ENCODE results near the gene TSPAN13.

Gene TSPAN13

GRCh38 chr7:16778476-16778875, 24.9 kb downstream of the TSPAN13 start:
- in situ Hi-C loops (cut with HindIII; ENCODE audit: low pct_ligation_motif_present, low sequenced_read_pairs) = no loop called here
- no peaks in the 10 kb centered on the region for H3K27me3 ChIP-seq (replicated peaks)
- TF ChIP-seq CTCF (IDR thresholded peaks at IDR 0.05; ENCODE audit: low read depth, low read length, missing control alignments) = no peak
- H3K27ac ChIP-seq = no peak overlapping the region
- no peaks in the 10 kb centered on the region for H3K36me3 ChIP-seq (replicated peaks)
- DNase-seq = no peak
- no peak overlapping the region for H3K4me3 ChIP-seq (ENCODE audit: low read depth, low read length)

- DNase-seq = no peak
- no peak overlapping the region for H3K27ac ChIP-seq
- in situ Hi-C loops (cut with HindIII; ENCODE audit: low pct_ligation_motif_present, low sequenced_read_pairs) = no loop called here
- no peaks in the 10 kb centered on the region for H3K36me3 ChIP-seq (replicated peaks)
- no peak overlapping the region for H3K4me3 ChIP-seq (ENCODE audit: low read depth, low read length)
- no peaks in the 10 kb centered on the region for H3K27me3 ChIP-seq (replicated peaks)
- TF ChIP-seq CTCF (IDR thresholded peaks at IDR 0.05; ENCODE audit: low read depth, low read length, missing control alignments) = no peak
These were observed 25.5 kb downstream of the TSPAN13 start for GRCh38 chr7:16779051-16779450.

DNA sequence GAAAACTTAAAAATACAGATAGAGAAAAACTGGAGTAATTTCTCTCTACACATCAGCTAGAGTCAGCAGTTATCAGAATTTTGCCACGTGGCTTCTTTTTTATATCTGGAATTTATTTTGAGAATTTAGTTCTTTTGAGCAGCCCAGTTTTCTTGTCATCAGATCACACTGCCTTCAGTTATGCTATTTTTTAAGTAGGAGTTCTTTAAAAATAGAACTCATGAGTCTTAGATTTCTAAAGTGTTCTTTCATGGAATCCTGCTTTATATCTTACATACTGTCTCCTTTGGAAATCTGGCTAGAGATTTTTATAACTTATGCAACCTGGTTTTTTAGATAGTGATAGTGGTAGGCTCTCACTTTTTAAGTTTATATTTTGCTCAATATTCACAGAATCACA, 27.0 kb downstream of the TSPAN13 start:
- TF ChIP-seq CTCF (IDR thresholded peaks at IDR 0.05; ENCODE audit: low read depth, low read length, missing control alignments) = no peak
- in situ Hi-C loops (cut with HindIII; ENCODE audit: low pct_ligation_motif_present, low sequenced_read_pairs) = no loop called here
- H3K27ac ChIP-seq = no peak overlapping the region
- no peak overlapping the region for H3K4me3 ChIP-seq (ENCODE audit: low read depth, low read length)
- no peaks in the 10 kb centered on the region for H3K27me3 ChIP-seq (replicated peaks)
- no peak for DNase-seq
- no peaks in the 10 kb centered on the region for H3K36me3 ChIP-seq (replicated peaks)

GRCh38 chr7:16785321-16785720, 31.8 kb downstream of the TSPAN13 start:
- no peak for DNase-seq
- in situ Hi-C loops (cut with HindIII; ENCODE audit: low pct_ligation_motif_present, low sequenced_read_pairs) = no loop called here
- no peak for TF ChIP-seq CTCF (IDR thresholded peaks at IDR 0.05; ENCODE audit: low read depth, low read length, missing control alignments)

GRCh38 chr7:16785846-16786245, 32.3 kb downstream of the TSPAN13 start:
- no peak overlapping the region for H3K27ac ChIP-seq
- no peak overlapping the region for H3K4me3 ChIP-seq (ENCODE audit: low read depth, low read length)
- no peaks in the 10 kb centered on the region for H3K36me3 ChIP-seq (replicated peaks)
- H3K27me3 ChIP-seq (replicated peaks) = no peaks in the 10 kb centered on the region
- DNase-seq = no peak
- TF ChIP-seq CTCF (IDR thresholded peaks at IDR 0.05; ENCODE audit: low read depth, low read length, missing control alignments) = no peak
- in situ Hi-C loops (cut with HindIII; ENCODE audit: low pct_ligation_motif_present, low sequenced_read_pairs) = no loop called here

More at GRCh38 chr7:16785321-16785720, 31.8 kb downstream of the TSPAN13 start:
- no peak overlapping the region for H3K27ac ChIP-seq
- no peak overlapping the region for H3K4me3 ChIP-seq (ENCODE audit: low read depth, low read length)
- no peaks in the 10 kb centered on the region for H3K36me3 ChIP-seq (replicated peaks)
- H3K27me3 ChIP-seq (replicated peaks) = no peaks in the 10 kb centered on the region

GRCh38 chr7:16786257-16786656, 32.7 kb downstream of the TSPAN13 start:
- no peaks in the 10 kb centered on the region for H3K36me3 ChIP-seq (replicated peaks)
- no peaks in the 10 kb centered on the region for H3K27me3 ChIP-seq (replicated peaks)
- in situ Hi-C loops (cut with HindIII; ENCODE audit: low pct_ligation_motif_present, low sequenced_read_pairs) = no loop called here
- TF ChIP-seq CTCF (IDR thresholded peaks at IDR 0.05; ENCODE audit: low read depth, low read length, missing control alignments) = no peak
- H3K27ac ChIP-seq = no peak overlapping the region
- no peak overlapping the region for H3K4me3 ChIP-seq (ENCODE audit: low read depth, low read length)
- DNase-seq = no peak

Measured in brain microvascular endothelial cell (primary cell).